ENCODE data around the gene PTPRN2. TPM values are rescaled to one million over a fixed set of nuclear protein-coding genes. Genes with fewer than 3 reads are reported as not detected.

The PTPRN2 gene
- total and polyA plus RNA-seq, 2 of the 8 experiments (the other 6 are each of a cell fraction or from before 2014, with no cell fraction given) = 2.6 to 4.5 TPM

- Histone ChIP-seq H3K4ac (replicated peaks; ENCODE audit: insufficient read length, low read depth, low read length) (no peak overlapping the region), H2BK15ac (ENCODE audit: low read length) (no peak overlapping the region), H3K4me3 (ENCODE audit: extremely low read depth in 1 of 4, insufficient read depth in 2 of 4, low read depth in 3 of 4, low read length in 4 of 4) (no peak overlapping the region), H3K79me2 (ENCODE audit: control insufficient read depth in 1 of 2, insufficient read depth in 2 of 2, low read length in 2 of 2) (no peaks in the 10 kb centered on the region), H2BK120ac (replicated peaks; ENCODE audit: low read depth, low read length) (no peak overlapping the region), H3K9ac (replicated peaks in 1 of 4; ENCODE audit: extremely low read depth in 1 of 4, low read depth in 3 of 4, low read length in 3 of 4) (no peak overlapping the region), H3K36me3 (ENCODE audit: control insufficient read depth in 2 of 4, insufficient read depth in 4 of 4, low read length in 3 of 4) (no peaks in the 10 kb centered on the region), H4K5ac (ENCODE audit: insufficient read length, low read depth, low read length) (no peak overlapping the region), H3K18ac (ENCODE audit: extremely low read depth, low read length) (no peak overlapping the region), H3K9me3 (ENCODE audit: insufficient read depth in 2 of 2, low read depth in 1 of 2, low read length in 1 of 2) (peaks cover 0 to 11% of the 10 kb centered on the region in 2 experiments; a peak in 1 of 4 replicates), H3K4me1 (replicated peaks in 1 of 4; ENCODE audit: control insufficient read depth in 3 of 4, insufficient read depth in 4 of 4, low read length in 3 of 4) (peaks cover 0 to 3% (median under 1%) of the 10 kb centered on the region in 4 experiments; a peak in 1 of 7 replicates), H3K14ac (ENCODE audit: insufficient read length) (no peak overlapping the region), H3K23ac (ENCODE audit: insufficient read length) (no peak overlapping the region), H2AFZ (ENCODE audit: low read length) (no peak overlapping the region), H2AK5ac (ENCODE audit: low read depth, low read length) (no peak overlapping the region), H3K56ac (replicated peaks; ENCODE audit: insufficient read length, low read depth, low read length) (no peak overlapping the region), H4K91ac (replicated peaks; ENCODE audit: insufficient read length, low read length) (no peak overlapping the region), H4K8ac (ENCODE audit: extremely low read depth, insufficient read depth, low read length) (no peak overlapping the region), H2BK12ac (ENCODE audit: low read depth, low read length) (no peak overlapping the region), H2BK20ac (ENCODE audit: low read length) (no peak overlapping the region), H3K27me3 (replicated peaks in 1 of 4; ENCODE audit: control insufficient read depth in 3 of 4, extremely low read depth in 1 of 4, insufficient read depth in 3 of 4, low read length in 3 of 4) (peaks cover 0 to 1% (median 0%) of the 10 kb centered on the region in 4 experiments; a peak in 1 of 7 replicates), H3K23me2 (ENCODE audit: low read depth, low read length) (peaks cover 5% of the 10 kb centered on the region; the same call in 1 of the 2 replicates), H3K27ac (ENCODE audit: low read depth, low read length) (no peak overlapping the region), H3K4me2 (ENCODE audit: insufficient read depth in 1 of 2, low read depth in 2 of 2, low read length in 2 of 2) (no peak overlapping the region), H3K79me1 (ENCODE audit: low read depth, low read length) (no peaks in the 10 kb centered on the region), H4K20me1 (replicated peaks in 1 of 2; ENCODE audit: control insufficient read depth in 1 of 2, insufficient read depth in 2 of 2, low read length in 2 of 2) (no peaks in the 10 kb centered on the region), H2BK5ac (ENCODE audit: low read depth, low read length) (no peak overlapping the region)
- FAIRE-seq (no peak), DNase-seq (ENCODE audit: low read depth in 1 of 2, low spot score in 2 of 2) (no peak)
- POLR2A ChIA-PET (ENCODE audit: partially characterized antibody) = no interaction called here
- no peak for TF ChIP-seq NRF1 (IDR thresholded peaks at IDR 0.05; ENCODE audit: low read depth, low read length)
- TF ChIP-seq CREB1 (IDR thresholded peaks at IDR 0.05) = no peak
- no peak for TF ChIP-seq FOSL1 (IDR thresholded peaks at IDR 0.05; ENCODE audit: insufficient read depth, low read depth, low read length)
- TF ChIP-seq TAF7 (optimal IDR thresholded peaks at IDR 0.05; ENCODE audit: borderline replicate concordance, low read depth, low read length) = no peak
- no peak for TF ChIP-seq RAD21 (IDR thresholded peaks at IDR 0.05 in 1 of 2, conservative IDR thresholded peaks at IDR 0.05 in 1 of 2; ENCODE audit: low read depth in 2 of 2, low read length in 2 of 2)
- no peak for TF ChIP-seq TAF1 (IDR thresholded peaks at IDR 0.05; ENCODE audit: low read depth, low read length)
- no peak for TF ChIP-seq CBX5 (IDR thresholded peaks at IDR 0.05; ENCODE audit: low read depth, low read length)
- 90% methylated on average over 14 of the region's 20 CpGs; no CpG with 5 or more reads in 1 of the 2 experiments for WGBS, 2 experiments (ENCODE audit: extremely low coverage in 1 of 2, insufficient coverage in 1 of 2, insufficient read length in 1 of 2, insufficient replicate concordance in 2 of 2, low coverage in 1 of 2, low lambda C conversion rate in 2 of 2, missing lambda C conversion rate in 1 of 2)
- CTCF ChIA-PET (ENCODE audit: partially characterized antibody) = interaction anchor here (1.1 kb wide), 2 partner anchors 13 to 262 kb away, joined by 3 read pairs; no protein-coding TSS in a partner anchor
These were observed 494.3 kb downstream of the PTPRN2 start for GRCh38 chr7:158093156-158093796.

All from H1 (cell line).